ENCODE results near the gene TRIM62.

Gene TRIM62

DNA sequence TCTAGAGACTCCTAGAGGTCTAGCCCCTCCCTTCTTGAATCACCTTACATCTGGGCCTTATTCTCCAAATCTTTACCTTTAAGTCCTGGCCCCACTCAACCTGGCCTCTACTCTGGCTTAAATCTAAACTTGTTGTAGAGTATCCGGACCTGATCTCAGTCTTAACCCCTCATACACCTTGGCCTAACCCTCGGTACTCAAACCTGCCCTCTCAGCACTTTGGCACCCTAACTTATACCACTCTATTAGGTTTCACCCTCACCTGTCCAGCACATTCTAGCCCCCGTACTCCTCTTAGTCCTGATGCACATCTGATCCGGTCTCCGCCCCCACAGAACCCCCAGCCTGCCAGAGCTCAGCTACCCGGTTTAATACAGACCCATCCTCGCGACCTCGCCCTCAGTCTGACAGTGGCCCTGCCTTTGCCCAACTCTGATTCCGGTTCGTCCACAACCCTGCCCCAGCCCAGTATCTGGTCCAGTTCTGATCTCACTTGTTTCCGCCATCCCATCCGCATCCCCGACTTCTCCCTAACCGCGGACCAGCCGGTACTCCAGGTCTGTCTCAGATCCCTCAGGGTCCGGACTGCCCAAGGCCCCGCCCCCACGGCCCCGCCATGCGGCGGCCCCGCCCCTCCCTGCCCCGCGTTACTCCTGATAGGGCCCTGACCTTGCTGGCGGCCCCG lies 1.5 kb downstream of the TRIM62 start:
- no peak for DNase-seq (ENCODE audit: low read depth)

DNA sequence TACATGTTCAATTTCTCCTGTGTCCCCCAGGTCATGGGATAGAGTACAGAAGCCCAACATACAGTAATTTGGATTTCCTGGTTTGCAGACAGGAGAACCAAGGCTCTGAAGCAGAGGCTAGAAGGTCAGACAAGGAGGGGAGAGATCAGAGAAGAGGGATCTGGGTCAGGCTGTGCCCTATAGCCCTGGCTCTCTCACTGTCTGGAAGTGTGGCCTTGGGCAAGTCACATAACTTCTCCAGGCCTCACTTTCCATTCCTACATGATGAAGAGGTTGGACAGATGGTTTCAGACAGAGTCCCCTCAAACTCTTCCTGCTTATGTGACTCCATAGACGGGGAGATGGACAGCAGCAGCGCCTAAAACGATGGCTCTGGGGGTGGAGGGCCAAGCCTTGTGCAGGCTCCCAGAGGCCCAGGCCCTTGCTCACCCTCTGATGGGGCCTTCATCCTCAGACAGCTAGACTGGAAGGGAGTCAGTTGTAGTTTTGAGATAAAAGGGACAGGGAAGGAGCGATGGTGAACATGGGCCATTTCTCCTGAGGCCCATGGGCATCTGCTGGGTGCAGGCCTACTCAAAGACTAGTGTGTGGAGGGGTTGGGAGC lies 2.9 kb downstream of the TRIM62 start:
- DNase-seq (ENCODE audit: low read depth): no peak

DNA sequence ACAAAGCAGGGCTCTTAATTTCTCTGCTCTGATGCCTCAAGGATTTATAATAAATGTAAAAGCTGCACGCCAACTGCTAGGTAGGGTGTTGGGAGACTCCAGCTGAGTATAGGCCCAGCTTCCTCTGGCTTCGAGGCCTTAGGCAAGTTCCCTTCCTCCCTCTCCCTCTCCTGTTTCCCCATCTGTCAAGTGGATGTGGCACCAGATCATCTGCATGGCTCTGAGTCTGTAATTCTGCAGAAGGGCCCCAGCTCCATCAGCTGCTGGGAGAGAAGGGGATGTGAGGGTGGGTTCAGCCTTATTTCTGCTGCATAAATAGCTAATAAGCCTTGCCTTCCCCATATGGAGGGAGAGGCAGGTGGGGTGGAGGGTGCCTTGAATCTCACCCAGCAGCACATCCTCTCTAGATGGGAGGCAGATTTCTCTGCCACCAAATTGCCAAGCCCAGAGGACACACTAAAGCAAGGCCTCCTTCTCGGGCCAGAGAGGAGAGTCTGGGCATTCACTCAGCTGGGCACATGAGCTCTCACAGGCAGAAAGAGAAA lies 3.8 kb downstream of the TRIM62 start:
- no peak for DNase-seq (ENCODE audit: low read depth)

DNA sequence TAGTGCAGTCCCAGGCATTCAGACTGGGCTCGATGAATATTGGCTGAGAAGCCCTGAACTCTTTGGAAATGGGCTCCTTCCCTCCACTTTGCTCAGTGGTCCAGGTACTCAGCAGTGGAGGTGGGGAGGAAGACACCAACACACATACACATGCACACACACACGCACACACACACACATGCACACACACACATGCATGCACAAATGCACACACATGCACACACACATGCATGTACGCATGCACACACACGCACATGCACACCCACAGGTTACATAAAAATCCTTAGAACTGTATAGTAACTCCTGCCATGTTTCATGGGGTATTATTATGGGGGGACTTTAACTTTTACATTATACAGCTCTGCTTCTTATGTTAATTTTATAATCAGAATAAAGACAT lies 5.0 kb downstream of the TRIM62 start:
- DNase-seq (ENCODE audit: low read depth): no peak

DNA sequence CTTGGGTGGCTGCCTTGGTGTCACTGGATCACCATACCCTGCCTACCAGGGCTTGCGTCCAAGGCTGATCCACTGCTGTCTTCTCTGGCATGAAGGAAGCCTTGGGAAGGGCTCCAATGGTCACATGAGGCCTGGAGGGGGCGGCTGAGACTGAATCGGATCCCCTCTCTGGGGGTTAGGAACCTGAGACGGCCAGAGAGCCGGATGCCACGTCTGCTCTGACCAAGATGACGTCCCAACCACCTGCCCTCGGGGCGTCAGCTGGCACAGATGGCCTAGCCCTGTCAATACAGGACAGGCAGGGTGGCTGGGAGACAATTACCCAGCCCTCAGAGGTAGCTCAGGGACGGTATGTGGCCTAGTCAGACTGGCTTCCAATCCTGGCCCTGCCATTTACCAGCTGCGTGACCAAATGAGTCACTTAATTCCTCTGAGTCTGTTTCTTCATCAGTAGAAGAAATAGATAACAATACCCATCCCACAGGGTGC lies 5.4 kb downstream of the TRIM62 start:
- DNase-seq (ENCODE audit: low read depth): no peak

GRCh38 chr1:33175865-33176264 lies 6.0 kb downstream of the TRIM62 start:
- no peak for DNase-seq (ENCODE audit: low read depth)

DNA sequence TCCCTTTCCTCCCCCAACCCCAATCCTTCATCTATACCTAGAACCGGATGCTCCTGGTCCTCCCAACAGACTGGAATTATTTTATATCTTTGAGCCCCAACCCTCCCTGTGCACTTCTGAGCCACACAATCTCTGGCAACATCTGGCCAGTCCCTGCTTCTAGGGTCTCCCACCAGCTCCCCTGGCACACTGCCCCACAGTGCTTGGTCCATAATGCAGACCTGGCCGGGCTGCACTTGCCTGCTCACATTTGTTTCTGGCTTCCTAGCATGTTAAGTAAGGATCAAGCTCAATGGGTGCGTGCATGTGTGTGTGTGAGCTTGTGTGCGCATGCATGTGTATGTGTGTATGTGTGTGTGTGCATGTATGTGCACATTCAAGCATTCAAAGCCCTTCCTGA lies 8.8 kb downstream of the TRIM62 start:
- DNase-seq (ENCODE audit: low read depth): no peak

- DNase-seq (ENCODE audit: low read depth): no peak
Observed at GRCh38 chr1:33171977-33172813, 9.6 kb downstream of the TRIM62 start.

- no peak for DNase-seq (ENCODE audit: low read depth)
Observed at GRCh38 chr1:33170351-33171274, 11.2 kb downstream of the TRIM62 start.

DNA sequence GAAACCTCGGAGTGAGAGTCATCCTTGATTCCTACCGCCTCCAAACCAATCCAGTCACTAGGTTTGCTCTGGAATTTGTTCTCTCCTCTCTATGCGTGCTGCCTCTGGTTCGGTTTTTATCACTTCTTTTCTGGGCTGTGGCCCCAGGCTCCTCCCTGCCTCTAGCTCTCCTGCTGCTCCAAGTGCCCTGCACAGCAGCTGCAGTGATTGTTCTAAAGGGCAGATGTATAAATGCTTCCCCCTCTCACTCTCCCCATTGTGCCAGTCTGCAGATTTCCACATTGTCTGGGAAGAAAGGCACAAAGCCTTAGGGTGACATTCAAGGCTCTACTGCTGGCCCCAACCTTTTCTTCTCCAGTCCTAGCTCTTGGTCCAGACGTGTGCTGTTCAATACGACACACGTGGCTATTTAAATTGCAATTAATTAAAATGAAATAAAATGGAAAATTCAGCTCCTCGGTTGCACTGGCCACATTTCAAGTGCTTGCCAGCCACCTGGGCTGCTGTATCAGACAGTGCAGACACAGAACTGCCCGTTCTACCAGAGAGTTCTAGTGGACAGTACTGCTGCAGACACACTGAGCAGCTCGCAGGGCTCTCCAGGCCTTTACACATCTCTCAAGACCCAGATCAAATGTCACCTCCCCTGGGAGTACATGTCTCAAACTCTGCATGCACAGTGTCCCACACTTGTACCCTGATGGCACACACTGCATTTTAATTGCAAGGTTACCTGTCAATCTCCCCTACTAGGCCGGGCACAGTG lies 12.4 kb downstream of the TRIM62 start:
- no peak for DNase-seq (ENCODE audit: low read depth)

DNA sequence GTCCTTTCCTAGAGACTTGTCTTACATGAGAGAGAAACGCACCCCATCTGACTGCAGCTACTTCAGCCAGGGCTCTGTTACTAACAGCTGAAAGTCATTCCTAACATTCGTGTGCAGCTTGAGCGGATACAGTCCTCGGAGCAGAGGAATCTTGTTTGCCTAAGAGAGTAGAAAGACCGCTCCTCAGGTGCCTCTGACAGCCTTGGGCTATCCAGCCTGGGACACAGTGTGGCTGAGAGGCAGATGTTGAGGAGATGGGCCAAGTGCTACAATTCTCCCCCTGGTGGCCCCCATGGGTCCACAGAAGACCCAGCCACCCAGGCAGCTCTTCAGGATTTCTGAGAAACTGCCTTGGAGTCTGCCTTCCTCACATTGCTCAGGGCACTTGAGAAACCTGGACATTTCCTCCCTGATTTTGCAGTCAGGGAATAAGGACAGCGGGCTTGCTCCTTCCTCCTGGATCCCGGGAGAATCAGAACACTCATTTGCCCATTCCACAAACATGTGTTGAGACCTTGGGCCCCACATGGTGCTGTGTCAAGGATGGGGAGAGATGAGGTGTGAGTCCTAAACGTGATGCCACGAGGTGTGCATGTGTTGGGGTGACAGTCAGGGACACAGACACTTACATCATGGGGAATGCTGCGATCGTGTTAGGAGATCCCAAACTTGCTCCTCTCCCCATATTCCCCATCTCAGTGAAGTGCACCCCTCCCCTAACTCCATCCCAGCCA lies 13.1 kb downstream of the TRIM62 start:
- DNase-seq (ENCODE audit: low read depth): no peak

- no peak for DNase-seq (ENCODE audit: low read depth)
Observed at GRCh38 chr1:33167650-33168447, 14.0 kb downstream of the TRIM62 start.

- no peak for DNase-seq (ENCODE audit: low read depth)
Observed at GRCh38 chr1:33165809-33166208, 16.0 kb downstream of the TRIM62 start.

DNA sequence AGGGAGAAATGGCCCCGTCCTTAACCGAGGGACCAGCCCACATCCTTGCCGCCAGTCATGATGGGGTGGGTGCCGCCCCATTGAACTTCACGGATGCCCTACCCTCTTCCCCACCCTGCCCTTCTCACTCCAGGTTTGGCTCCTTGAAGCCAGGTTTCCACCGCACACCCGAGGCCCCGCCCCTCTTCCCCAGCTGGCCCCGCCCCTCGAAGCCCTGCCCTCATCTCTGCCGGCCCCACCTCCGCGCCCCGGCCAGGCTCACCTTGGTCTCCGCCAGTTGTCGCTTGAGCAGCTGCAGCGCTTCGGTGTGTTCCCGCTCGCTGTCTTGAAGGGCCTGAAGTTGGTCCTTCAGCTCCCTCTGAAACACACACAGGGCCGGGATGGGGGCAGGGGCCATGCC lies 16.6 kb downstream of the TRIM62 start:
- DNase-seq (ENCODE audit: low read depth): no peak

DNA sequence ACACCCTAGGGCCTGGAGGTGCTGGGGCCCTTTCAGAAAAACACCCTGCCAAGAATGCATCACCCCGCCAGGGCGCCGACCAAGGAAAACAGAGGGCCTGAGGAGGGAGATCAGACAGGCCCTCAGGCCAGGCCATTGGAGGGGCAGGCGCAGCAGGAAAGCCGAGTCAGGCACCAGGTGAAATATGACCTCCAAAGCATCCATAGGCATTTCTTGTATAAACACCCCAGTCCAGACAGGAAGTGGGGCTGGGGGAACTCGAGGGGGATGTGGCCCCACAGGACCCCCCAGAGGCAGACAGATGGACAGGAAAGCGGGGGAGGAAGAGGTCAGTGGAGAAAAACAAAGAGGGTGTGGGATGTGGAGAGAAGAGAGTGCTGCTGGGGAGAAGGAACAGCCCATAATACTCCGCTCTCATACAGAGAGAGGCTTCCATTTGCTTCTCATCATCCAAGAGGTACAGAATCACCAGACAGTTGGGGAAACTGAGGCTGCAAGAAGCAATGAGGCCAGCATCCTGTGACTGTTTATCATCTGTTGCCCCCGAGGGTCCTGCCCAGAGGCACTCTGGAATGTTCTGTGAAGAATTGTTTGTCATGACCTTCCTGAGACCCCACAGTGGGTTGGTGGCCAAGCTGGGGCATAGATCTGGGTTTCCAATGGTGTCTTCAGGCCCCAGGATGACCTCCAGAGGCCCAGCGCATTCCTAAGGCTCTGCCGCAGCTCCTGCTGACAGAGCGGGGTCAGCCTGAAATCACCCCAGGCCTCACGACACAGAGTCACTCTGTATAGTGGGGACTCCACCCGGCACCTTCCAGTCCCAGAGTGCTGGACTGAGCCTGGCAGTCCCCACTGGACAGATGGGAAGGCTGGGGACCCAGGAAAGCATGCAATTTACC lies 18.0 kb downstream of the TRIM62 start:
- DNase-seq (ENCODE audit: low read depth): no peak

DNA sequence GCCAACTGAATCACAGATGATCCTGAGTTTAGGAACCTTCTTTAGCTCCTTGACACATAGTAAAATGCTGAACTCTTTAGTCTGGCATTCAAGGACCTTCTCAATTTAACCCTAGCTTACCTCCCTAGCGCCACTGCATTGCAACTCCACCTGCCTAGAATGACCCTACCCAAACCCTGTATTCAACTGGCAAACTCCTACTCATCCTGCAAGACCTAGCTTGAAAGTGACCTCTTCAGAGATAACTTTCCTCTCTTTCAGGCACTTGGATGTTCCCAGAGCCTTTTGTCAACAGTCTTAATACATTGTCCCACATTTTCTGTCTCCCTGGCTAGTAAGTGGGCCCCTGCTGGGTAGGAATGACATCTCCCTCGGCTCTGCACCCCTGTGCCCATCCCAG lies 19.7 kb downstream of the TRIM62 start:
- no peak for DNase-seq (ENCODE audit: low read depth)

GRCh38 chr1:33161061-33161681 lies 20.7 kb downstream of the TRIM62 start:
- no peak for DNase-seq (ENCODE audit: low read depth)

DNA sequence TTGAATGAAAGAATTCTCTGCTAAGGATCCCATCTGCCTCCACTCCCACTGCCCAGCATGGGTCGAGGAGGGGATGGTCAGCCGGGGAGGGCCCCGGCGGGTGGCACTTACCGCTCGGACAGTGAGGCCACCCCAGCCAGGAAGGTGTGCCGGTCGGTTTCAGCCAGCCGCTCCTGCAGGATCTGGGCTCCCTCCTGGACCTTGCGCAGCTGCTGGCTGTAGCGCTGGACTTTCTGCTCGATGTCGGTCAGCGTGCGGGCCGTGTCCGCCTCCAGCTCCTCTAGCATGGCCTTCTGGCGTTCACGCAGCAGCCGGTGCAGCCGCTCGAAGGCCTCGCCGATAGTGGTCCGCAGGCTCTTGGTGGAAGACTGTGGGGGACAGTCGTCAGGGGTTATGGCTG lies 22.3 kb downstream of the TRIM62 start:
- DNase-seq (ENCODE audit: low read depth): no peak

All from stimulated activated CD4-positive, alpha-beta T cell treated with anti-CD3 and anti-CD28 coated beads, Interleukin-2, amount 100 ng/mL, for 4 hours (primary cell).